GM23338 (cell line): ENCODE data around the gene C1orf174. TPM values are rescaled to one million over a fixed set of nuclear protein-coding genes. Genes with fewer than 3 reads are reported as not detected.

ENCODE experiments used
- ATAC-seq: fragments of 200-7000 bp; cut with Tn5 transposase; 3 replicates; pipeline ENCODE4 v1.9.1; 2020
- DNase-seq: peaks from one replicate; pipeline ENCODE4 v3.0.0-alpha.2; 2015; ENCODE audit warnings: low spot score
- H2AFZ ChIP-seq: fragments of 200-600 bp; sonication (generic); 2 replicates; pipeline ENCODE4 v1.8.0; 2016; ENCODE audit warnings: antibody characterized with exemption, mild to moderate bottlenecking, moderate library complexity
- H3F3A ChIP-seq: fragments of 200-600 bp; sonication (generic); replicated peaks from 2 replicates; pipeline ENCODE4 v1.8.0; 2017; ENCODE audit warnings: antibody characterized with exemption, mixed run types, low read depth
- H3K27ac ChIP-seq: fragments of 200-600 bp; sonication (generic); 2 replicates; pipeline ENCODE4 v1.6.1; 2016; ENCODE audit warnings: low read depth
- H3K27me3 ChIP-seq: fragments of 200-600 bp; sonication (generic); 2 replicates; pipeline ENCODE4 v1.8.0; 2016; ENCODE audit warnings: mild to moderate bottlenecking, mixed run types, moderate library complexity; ENCODE audit not compliant: insufficient read depth
- H3K36me3 ChIP-seq: fragments of 200-600 bp; sonication (generic); 2 replicates; pipeline ENCODE4 v1.8.0; 2016; ENCODE audit warnings: mild to moderate bottlenecking; ENCODE audit not compliant: insufficient read depth
- H3K4me1 ChIP-seq: fragments of 200-600 bp; sonication (generic); 2 replicates; pipeline ENCODE4 v1.8.0; 2016; ENCODE audit warnings: mild to moderate bottlenecking, moderate library complexity; ENCODE audit not compliant: insufficient read depth
- H3K4me2 ChIP-seq: fragments of 200-600 bp; sonication (generic); 2 replicates; pipeline ENCODE4 v1.7.1; 2017; ENCODE audit warnings: mixed run types
- H3K4me3 ChIP-seq: fragments of 200-600 bp; sonication (generic); 2 replicates; pipeline ENCODE4 v1.6.1; 2016; ENCODE audit warnings: mixed run types
- H3K79me2 ChIP-seq: fragments of 200-600 bp; sonication (generic); replicated peaks from 2 replicates; pipeline ENCODE4 v1.8.0; 2017; ENCODE audit warnings: mild to moderate bottlenecking; ENCODE audit not compliant: insufficient read depth
- H3K9me2 ChIP-seq: fragments of 200-600 bp; sonication (generic); 2 replicates; pipeline ENCODE4 v1.8.0; 2017; ENCODE audit not compliant: insufficient read depth
- H4K20me1 ChIP-seq: fragments of 200-600 bp; sonication (generic); replicated peaks from 2 replicates; pipeline ENCODE4 v1.8.0; 2017; ENCODE audit warnings: mild to moderate bottlenecking; ENCODE audit not compliant: insufficient read depth
- H3K27ac Mint-ChIP-seq: 2 replicates; pipeline ENCODE4 v1.8.0; 2020; ENCODE audit warnings: inconsistent platforms, mild to moderate bottlenecking, moderate library complexity, mixed read lengths
- H3K27me3 Mint-ChIP-seq: 3 replicates; pipeline ENCODE4 v1.8.0; 2022; ENCODE audit warnings: low read depth, mild to moderate bottlenecking, moderate library complexity, mixed read lengths, inconsistent platforms; ENCODE audit not compliant: insufficient read depth, poor library complexity
- H3K36me3 Mint-ChIP-seq: 3 replicates; pipeline ENCODE4 v1.8.0; 2021; ENCODE audit warnings: low read depth, mild to moderate bottlenecking, inconsistent platforms, moderate library complexity, mixed read lengths
- H3K4me1 Mint-ChIP-seq: 3 replicates; pipeline ENCODE4 v1.8.0; 2020; ENCODE audit warnings: mild to moderate bottlenecking, inconsistent platforms, mixed read lengths
- H3K4me3 Mint-ChIP-seq: 3 replicates; pipeline ENCODE4 v1.8.0; 2021; ENCODE audit warnings: moderate library complexity, mild to moderate bottlenecking, inconsistent platforms, mixed read lengths
- H3K9me3 Mint-ChIP-seq: 3 replicates; pipeline ENCODE4 v1.8.0; 2020; ENCODE audit warnings: moderate library complexity, mild to moderate bottlenecking, inconsistent platforms, mixed read lengths
- CREB1 ChIP-seq: fragments of 250-450 bp; sonication (Bioruptor Pico); IDR thresholded peaks from 2 replicates; pipeline ENCODE4 v1.5.0; 2020; ENCODE audit warnings: low read depth, mild to moderate bottlenecking, moderate library complexity
- EZH2 ChIP-seq: fragments of 200-600 bp; sonication (generic); IDR thresholded peaks from one replicate; pipeline ENCODE4 v1.8.0; 2017; ENCODE audit warnings: antibody characterized with exemption, mild to moderate bottlenecking, low read depth; ENCODE audit not compliant: unreplicated experiment
- EZH2phosphoT487 ChIP-seq: fragments of 200-600 bp; sonication (generic); IDR thresholded peaks from one replicate; pipeline ENCODE4 v1.8.1; 2018; ENCODE audit warnings: antibody characterized with exemption; ENCODE audit not compliant: unreplicated experiment
- JUNB ChIP-seq: IDR thresholded peaks from one replicate; pipeline ENCODE4 v1.6.1; 2016; ENCODE audit warnings: antibody characterized with exemption; ENCODE audit not compliant: unreplicated experiment
- NANOG ChIP-seq: IDR thresholded peaks from 2 replicates; pipeline ENCODE4 v1.6.1; 2016; ENCODE audit warnings: antibody characterized with exemption, borderline replicate concordance
- POLR2AphosphoS5 ChIP-seq: IDR thresholded peaks from 2 replicates; pipeline ENCODE4 v1.6.1; 2016; ENCODE audit warnings: antibody characterized with exemption, low read depth
- STAT1 ChIP-seq: IDR thresholded peaks from one replicate; pipeline ENCODE4 v1.6.1; 2016; ENCODE audit warnings: antibody characterized with exemption; ENCODE audit not compliant: unreplicated experiment
- ZNF114 ChIP-seq: fragments of 250-450 bp; sonication (Bioruptor Pico); IDR thresholded peaks from 2 replicates; pipeline ENCODE4 v1.5.0; 2020; ENCODE audit warnings: mild to moderate bottlenecking, moderate library complexity
- ZNF331 ChIP-seq: fragments of 250-450 bp; sonication (Bioruptor Pico); IDR thresholded peaks from 2 replicates; pipeline ENCODE4 v1.5.0; 2020; ENCODE audit warnings: low read depth, mild to moderate bottlenecking, moderate library complexity
- polyA plus RNA-seq: library from polyadenylated mRNA; unstranded; fragments of >200 nt; fragmentation: Nextera tagmentation; extraction: Ambion mirVana; gene quantifications from 2 replicates; pipeline ENCODE4 v1.2.1, GENCODE V29; 2016
- total RNA-seq: library from RNA; depleted of rRNA; stranded (reverse); fragments of >200 nt; shearing (Covaris generic); gene quantifications from 2 replicates; pipeline ENCODE4 v1.2.3, GENCODE V29; 2014
- TF ChIP-seq, protein P1 (sequence below): IDR thresholded peaks from 2 replicates; pipeline ENCODE4 v1.6.1; 2016; ENCODE audit warnings: antibody characterized with exemption
- TF ChIP-seq, protein P2 (sequence below): fragments of 250-450 bp; sonication (Bioruptor Pico); IDR thresholded peaks from 2 replicates; pipeline ENCODE4 v1.5.0; 2020; ENCODE audit warnings: mild to moderate bottlenecking, moderate library complexity

The C1orf174 gene
- total and polyA plus RNA-seq, 2 experiments from 2014 or later: 28.5 to 28.7 TPM

DNA sequence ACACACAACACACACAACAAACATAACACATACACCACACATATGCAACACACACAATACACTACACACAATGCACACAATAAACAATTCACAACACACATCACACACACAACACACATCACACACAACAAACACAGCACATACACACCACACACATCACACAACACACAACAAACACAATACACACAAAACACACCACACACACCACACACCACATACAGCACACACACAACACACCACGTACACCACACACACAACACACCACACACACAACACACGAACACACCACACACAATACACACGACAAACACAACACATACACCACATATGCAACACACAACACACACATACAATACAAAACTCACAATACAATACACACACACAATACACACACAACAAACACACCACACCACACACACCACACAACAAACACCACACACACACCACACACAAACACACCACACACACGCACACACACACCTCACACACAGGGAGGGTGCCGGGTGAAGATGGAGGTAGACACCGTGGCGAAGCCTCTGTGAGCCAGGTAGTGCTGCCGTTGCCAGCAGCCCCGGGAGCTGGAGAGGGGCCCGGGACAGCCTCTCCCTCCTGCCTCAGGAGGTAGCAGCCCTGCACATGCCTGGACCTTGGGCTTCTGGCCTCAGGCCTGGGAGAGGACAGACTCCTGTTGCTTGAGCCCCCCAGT is 30.4 kb upstream of the C1orf174 start (continued):
- TF ChIP-seq, protein P1, sequence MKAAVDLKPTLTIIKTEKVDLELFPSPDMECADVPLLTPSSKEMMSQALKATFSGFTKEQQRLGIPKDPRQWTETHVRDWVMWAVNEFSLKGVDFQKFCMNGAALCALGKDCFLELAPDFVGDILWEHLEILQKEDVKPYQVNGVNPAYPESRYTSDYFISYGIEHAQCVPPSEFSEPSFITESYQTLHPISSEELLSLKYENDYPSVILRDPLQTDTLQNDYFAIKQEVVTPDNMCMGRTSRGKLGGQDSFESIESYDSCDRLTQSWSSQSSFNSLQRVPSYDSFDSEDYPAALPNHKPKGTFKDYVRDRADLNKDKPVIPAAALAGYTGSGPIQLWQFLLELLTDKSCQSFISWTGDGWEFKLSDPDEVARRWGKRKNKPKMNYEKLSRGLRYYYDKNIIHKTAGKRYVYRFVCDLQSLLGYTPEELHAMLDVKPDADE: no peak
- no peak for TF ChIP-seq CREB1 (CRISPR knock-in tag)
- TF ChIP-seq STAT1: no peak
- TF ChIP-seq JUNB: no peak
- no peak for TF ChIP-seq ZNF114
- TF ChIP-seq NANOG: no peak
- TF ChIP-seq ZNF331 (CRISPR knock-in tag): no peak
- TF ChIP-seq POLR2AphosphoS5: no peak

DNA sequence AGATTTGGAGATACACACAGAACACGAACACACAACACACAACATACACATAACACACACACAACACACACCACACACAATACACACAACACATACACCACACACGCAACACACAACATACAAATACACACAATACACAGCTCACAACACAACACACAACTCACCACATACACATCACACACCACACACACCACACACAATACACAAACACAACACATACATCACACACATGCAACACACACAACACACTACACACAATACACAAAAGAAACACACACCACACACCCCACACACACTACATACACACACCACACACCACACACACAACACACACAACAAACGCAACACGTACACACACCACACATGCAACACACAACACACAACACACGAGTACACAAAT is 29.1 kb upstream of the C1orf174 start:
- Histone ChIP-seq H3F3A (peaks cover 9% of the 10 kb centered on the region), H3K27me3 (no peaks in the 10 kb centered on the region), H3K4me3 (no peak overlapping the region), H3K79me2 (no peaks in the 10 kb centered on the region), H3K27ac (no peak overlapping the region), H3K9me2 (no peaks in the 10 kb centered on the region), H3K4me2 (no peak overlapping the region), H3K36me3 (peaks cover 9% of the 10 kb centered on the region), H3K4me1 (no peaks in the 10 kb centered on the region), H4K20me1 (no peaks in the 10 kb centered on the region), H2AFZ (no peak overlapping the region)
- TF ChIP-seq EZH2: no peak
- TF ChIP-seq JUNB: no peak
- TF ChIP-seq EZH2phosphoT487: no peak
- TF ChIP-seq ZNF331 (CRISPR knock-in tag): no peak
- no peak for TF ChIP-seq NANOG
- no peak for TF ChIP-seq POLR2AphosphoS5
- ATAC-seq (no peak), DNase-seq (no peak)
- H3K27ac Mint-ChIP-seq: no peak overlapping the region
- peaks cover 88% of the 10 kb centered on the region for H3K9me3 Mint-ChIP-seq
- H3K4me1 Mint-ChIP-seq: no peaks in the 10 kb centered on the region
- peaks cover 18% of the 10 kb centered on the region for H3K27me3 Mint-ChIP-seq
- H3K36me3 Mint-ChIP-seq: peaks cover 27% of the 10 kb centered on the region
- no peak overlapping the region for H3K4me3 Mint-ChIP-seq

DNA sequence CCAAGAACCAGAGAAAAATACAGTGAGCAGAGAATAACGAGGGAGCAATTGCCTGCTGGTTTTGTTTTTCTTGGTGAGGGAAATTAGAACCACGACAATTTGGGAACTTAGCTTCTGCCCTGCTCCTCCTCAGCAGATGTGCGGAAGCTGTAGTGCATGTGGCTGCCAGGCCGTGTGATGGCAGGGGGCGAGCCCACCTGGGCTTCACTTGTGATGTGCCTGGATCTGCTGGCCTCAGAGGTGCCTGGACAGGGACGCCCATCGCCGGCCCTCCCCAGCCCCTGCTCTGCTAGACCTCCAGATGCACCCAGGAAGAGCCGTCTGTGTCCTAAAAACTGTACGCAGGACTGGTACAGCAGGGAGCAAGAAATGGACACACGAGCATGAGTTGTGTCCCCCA is 28.5 kb upstream of the C1orf174 start:
- H3K4me3 Mint-ChIP-seq: no peak overlapping the region
- Histone ChIP-seq H4K20me1 (no peaks in the 10 kb centered on the region), H3K4me1 (no peaks in the 10 kb centered on the region), H3K4me3 (no peak overlapping the region), H3K4me2 (no peak overlapping the region), H3K27me3 (no peaks in the 10 kb centered on the region), H3F3A (peaks cover 9% of the 10 kb centered on the region), H3K27ac (no peak overlapping the region), H3K36me3 (peaks cover 9% of the 10 kb centered on the region), H2AFZ (no peak overlapping the region), H3K79me2 (no peaks in the 10 kb centered on the region), H3K9me2 (no peaks in the 10 kb centered on the region)
- H3K36me3 Mint-ChIP-seq: peaks cover 24% of the 10 kb centered on the region
- H3K4me1 Mint-ChIP-seq: no peaks in the 10 kb centered on the region
- DNase-seq: no peak
- H3K27ac Mint-ChIP-seq: no peak overlapping the region
- ATAC-seq: no peak
- TF ChIP-seq CREB1 (CRISPR knock-in tag) (no peak), EZH2 (no peak), ZNF331 (CRISPR knock-in tag) (no peak), NANOG (no peak), EZH2phosphoT487 (no peak), POLR2AphosphoS5 (no peak), JUNB (no peak)
- TF ChIP-seq, protein P2, sequence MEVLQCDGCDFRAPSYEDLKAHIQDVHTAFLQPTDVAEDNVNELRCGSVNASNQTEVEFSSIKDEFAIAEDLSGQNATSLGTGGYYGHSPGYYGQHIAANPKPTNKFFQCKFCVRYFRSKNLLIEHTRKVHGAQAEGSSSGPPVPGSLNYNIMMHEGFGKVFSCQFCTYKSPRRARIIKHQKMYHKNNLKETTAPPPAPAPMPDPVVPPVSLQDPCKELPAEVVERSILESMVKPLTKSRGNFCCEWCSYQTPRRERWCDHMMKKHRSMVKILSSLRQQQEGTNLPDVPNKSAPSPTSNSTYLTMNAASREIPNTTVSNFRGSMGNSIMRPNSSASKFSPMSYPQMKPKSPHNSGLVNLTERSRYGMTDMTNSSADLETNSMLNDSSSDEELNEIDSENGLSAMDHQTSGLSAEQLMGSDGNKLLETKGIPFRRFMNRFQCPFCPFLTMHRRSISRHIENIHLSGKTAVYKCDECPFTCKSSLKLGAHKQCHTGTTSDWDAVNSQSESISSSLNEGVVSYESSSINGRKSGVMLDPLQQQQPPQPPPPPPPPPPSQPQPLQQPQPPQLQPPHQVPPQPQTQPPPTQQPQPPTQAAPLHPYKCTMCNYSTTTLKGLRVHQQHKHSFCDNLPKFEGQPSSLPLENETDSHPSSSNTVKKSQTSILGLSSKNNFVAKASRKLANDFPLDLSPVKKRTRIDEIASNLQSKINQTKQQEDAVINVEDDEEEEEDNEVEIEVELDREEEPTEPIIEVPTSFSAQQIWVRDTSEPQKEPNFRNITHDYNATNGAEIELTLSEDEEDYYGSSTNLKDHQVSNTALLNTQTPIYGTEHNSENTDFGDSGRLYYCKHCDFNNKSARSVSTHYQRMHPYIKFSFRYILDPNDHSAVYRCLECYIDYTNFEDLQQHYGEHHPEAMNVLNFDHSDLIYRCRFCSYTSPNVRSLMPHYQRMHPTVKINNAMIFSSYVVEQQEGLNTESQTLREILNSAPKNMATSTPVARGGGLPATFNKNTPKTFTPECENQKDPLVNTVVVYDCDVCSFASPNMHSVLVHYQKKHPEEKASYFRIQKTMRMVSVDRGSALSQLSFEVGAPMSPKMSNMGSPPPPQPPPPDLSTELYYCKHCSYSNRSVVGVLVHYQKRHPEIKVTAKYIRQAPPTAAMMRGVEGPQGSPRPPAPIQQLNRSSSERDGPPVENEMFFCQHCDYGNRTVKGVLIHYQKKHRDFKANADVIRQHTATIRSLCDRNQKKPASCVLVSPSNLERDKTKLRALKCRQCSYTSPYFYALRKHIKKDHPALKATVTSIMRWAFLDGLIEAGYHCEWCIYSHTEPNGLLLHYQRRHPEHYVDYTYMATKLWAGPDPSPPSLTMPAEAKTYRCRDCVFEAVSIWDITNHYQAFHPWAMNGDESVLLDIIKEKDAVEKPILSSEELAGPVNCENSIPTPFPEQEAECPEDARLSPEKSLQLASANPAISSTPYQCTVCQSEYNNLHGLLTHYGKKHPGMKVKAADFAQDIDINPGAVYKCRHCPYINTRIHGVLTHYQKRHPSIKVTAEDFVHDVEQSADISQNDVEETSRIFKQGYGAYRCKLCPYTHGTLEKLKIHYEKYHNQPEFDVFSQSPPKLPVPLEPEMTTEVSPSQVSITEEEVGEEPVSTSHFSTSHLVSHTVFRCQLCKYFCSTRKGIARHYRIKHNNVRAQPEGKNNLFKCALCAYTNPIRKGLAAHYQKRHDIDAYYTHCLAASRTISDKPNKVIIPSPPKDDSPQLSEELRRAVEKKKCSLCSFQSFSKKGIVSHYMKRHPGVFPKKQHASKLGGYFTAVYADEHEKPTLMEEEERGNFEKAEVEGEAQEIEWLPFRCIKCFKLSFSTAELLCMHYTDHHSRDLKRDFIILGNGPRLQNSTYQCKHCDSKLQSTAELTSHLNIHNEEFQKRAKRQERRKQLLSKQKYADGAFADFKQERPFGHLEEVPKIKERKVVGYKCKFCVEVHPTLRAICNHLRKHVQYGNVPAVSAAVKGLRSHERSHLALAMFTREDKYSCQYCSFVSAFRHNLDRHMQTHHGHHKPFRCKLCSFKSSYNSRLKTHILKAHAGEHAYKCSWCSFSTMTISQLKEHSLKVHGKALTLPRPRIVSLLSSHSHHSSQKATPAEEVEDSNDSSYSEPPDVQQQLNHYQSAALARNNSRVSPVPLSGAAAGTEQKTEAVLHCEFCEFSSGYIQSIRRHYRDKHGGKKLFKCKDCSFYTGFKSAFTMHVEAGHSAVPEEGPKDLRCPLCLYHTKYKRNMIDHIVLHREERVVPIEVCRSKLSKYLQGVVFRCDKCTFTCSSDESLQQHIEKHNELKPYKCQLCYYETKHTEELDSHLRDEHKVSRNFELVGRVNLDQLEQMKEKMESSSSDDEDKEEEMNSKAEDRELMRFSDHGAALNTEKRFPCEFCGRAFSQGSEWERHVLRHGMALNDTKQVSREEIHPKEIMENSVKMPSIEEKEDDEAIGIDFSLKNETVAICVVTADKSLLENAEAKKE (CRISPR knock-in tag): no peak
- H3K9me3 Mint-ChIP-seq: peaks cover 89% of the 10 kb centered on the region
- peaks cover 21% of the 10 kb centered on the region for H3K27me3 Mint-ChIP-seq
